NT2/D1 (cell line): ENCODE measurements around the gene IDH2.

Source experiments
- YY1 ChIP-seq: IDR thresholded peaks from 2 replicates; pipeline ENCODE4 v1.6.1; 2011; ENCODE audit not compliant: insufficient read length, insufficient read depth
- ZNF274 ChIP-seq: IDR thresholded peaks from 2 replicates; pipeline ENCODE4 v1.6.1; 2011; ENCODE audit warnings: mild to moderate bottlenecking, low read depth, low read length

- TF ChIP-seq ZNF274 (no peak), YY1 (no peak)
Observed at GRCh38 chr15:90058308-90058707, 44.0 kb downstream of the IDH2 start.
